Osteoblast (primary cell): ENCODE results near the gene HSPA4. TPM values are rescaled to one million over a fixed set of nuclear protein-coding genes. Genes with fewer than 3 reads are reported as not detected.

Source experiments
- DNase-seq: peaks from one replicate; pipeline ENCODE4 v3.0.0; 2011; ENCODE audit warnings: low spot score, mixed read lengths; ENCODE audit not compliant: insufficient read length; ENCODE audit errors: missing footprints
- H2AFZ ChIP-seq: 2 replicates; pipeline ENCODE4 v1.6.0; 2011; ENCODE audit warnings: mild to moderate bottlenecking, low read length
- H3K27ac ChIP-seq: 2 replicates; pipeline ENCODE4 v1.5.1; 2011; ENCODE audit warnings: mild to moderate bottlenecking, low read depth, low read length, moderate library complexity
- H3K27me3 ChIP-seq: 2 replicates; pipeline ENCODE4 v1.6.0; 2012; ENCODE audit warnings: mild to moderate bottlenecking, control low read depth, inconsistent platforms, low read length, moderate library complexity; ENCODE audit not compliant: insufficient read depth
- H3K36me3 ChIP-seq: 2 replicates; pipeline ENCODE4 v1.5.1; 2011; ENCODE audit warnings: mild to moderate bottlenecking, low read length, control low read depth, moderate library complexity; ENCODE audit not compliant: insufficient read depth
- H3K4me1 ChIP-seq: 2 replicates; pipeline ENCODE4 v1.5.1; 2011; ENCODE audit warnings: mild to moderate bottlenecking, low read length, control low read depth, moderate library complexity; ENCODE audit not compliant: insufficient read depth
- H3K4me2 ChIP-seq: 2 replicates; pipeline ENCODE4 v1.6.0; 2011; ENCODE audit warnings: mild to moderate bottlenecking, low read length; ENCODE audit not compliant: insufficient read depth
- H3K4me3 ChIP-seq: fragments of 200-600 bp; sonication (generic); 3 replicates; pipeline ENCODE4 v1.5.1; 2012; ENCODE audit warnings: mild to moderate bottlenecking, low read length, inconsistent platforms; ENCODE audit not compliant: insufficient read depth
- H3K79me2 ChIP-seq: 2 replicates; pipeline ENCODE4 v1.6.0; 2012; ENCODE audit warnings: mild to moderate bottlenecking, low read length, control low read depth, inconsistent platforms; ENCODE audit not compliant: insufficient read depth
- H3K9me3 ChIP-seq: 2 replicates; pipeline ENCODE4 v1.5.1; 2011; ENCODE audit warnings: low read depth, low read length, control low read depth
- H4K20me1 ChIP-seq: 2 replicates; pipeline ENCODE4 v1.6.0; 2012; ENCODE audit warnings: mild to moderate bottlenecking, low read length, control low read depth; ENCODE audit not compliant: insufficient read depth
- CTCF ChIP-seq: IDR thresholded peaks from 2 replicates; pipeline ENCODE4 v1.5.1; 2011; ENCODE audit warnings: mild to moderate bottlenecking, low read depth, low read length, moderate library complexity; ENCODE audit errors: extremely low read depth
- total RNA-seq: library from RNA; depleted of rRNA; stranded (reverse); fragments of >200 nt; gene quantifications from 2 replicates; pipeline ENCODE4 v1.2.3, GENCODE V29; 2012

Gene HSPA4
- total RNA-seq, 1 donor = 135 TPM

- DNase-seq = no peak
- Histone ChIP-seq H3K79me2 (peaks cover 87% of the 10 kb centered on the region), H2AFZ (no peak overlapping the region), H3K36me3 (peaks cover 43% of the 10 kb centered on the region), H3K27me3 (no peaks in the 10 kb centered on the region), H3K4me3 (no peak overlapping the region), H3K4me2 (no peak overlapping the region), H4K20me1 (peaks cover 25% of the 10 kb centered on the region), H3K4me1 (no peaks in the 10 kb centered on the region), H3K9me3 (no peaks in the 10 kb centered on the region), H3K27ac (no peak overlapping the region)
- TF ChIP-seq CTCF = no peak
These were observed 27.2 kb downstream of the HSPA4 start for GRCh38 chr5:133079048-133079447.

GRCh38 chr5:133081036-133081435, 29.2 kb downstream of the HSPA4 start:
- DNase-seq = no peak
- Histone ChIP-seq H3K4me3 (no peak overlapping the region), H2AFZ (no peak overlapping the region), H3K36me3 (peaks cover 37% of the 10 kb centered on the region), H3K27ac (no peak overlapping the region), H3K4me2 (no peak overlapping the region), H3K79me2 (peaks cover 89% of the 10 kb centered on the region), H4K20me1 (peaks cover 27% of the 10 kb centered on the region), H3K4me1 (no peaks in the 10 kb centered on the region), H3K27me3 (no peaks in the 10 kb centered on the region), H3K9me3 (no peaks in the 10 kb centered on the region)
- no peak for TF ChIP-seq CTCF

GRCh38 chr5:133081703-133082102, 29.9 kb downstream of the HSPA4 start:
- Histone ChIP-seq H4K20me1 (peaks cover 28% of the 10 kb centered on the region), H3K36me3 (peaks cover 32% of the 10 kb centered on the region), H3K79me2 (peaks cover 89% of the 10 kb centered on the region), H3K9me3 (no peaks in the 10 kb centered on the region), H3K27ac (no peak overlapping the region), H3K27me3 (no peaks in the 10 kb centered on the region), H3K4me1 (no peaks in the 10 kb centered on the region), H2AFZ (no peak overlapping the region), H3K4me3 (no peak overlapping the region), H3K4me2 (no peak overlapping the region)
- no peak for TF ChIP-seq CTCF
- no peak for DNase-seq

GRCh38 chr5:133082128-133082527, 30.3 kb downstream of the HSPA4 start:
- Histone ChIP-seq H3K27me3 (no peaks in the 10 kb centered on the region), H3K4me2 (no peak overlapping the region), H3K4me1 (no peaks in the 10 kb centered on the region), H4K20me1 (peaks cover 30% of the 10 kb centered on the region), H2AFZ (no peak overlapping the region), H3K27ac (no peak overlapping the region), H3K79me2 (peaks cover 89% of the 10 kb centered on the region), H3K4me3 (no peak overlapping the region), H3K9me3 (no peaks in the 10 kb centered on the region), H3K36me3 (peaks cover 28% of the 10 kb centered on the region)
- DNase-seq = no peak
- no peak for TF ChIP-seq CTCF
